HEK293 (cell line): Measurements from ENCODE around the gene CSMD2.
A peak's percentile ranks its signal among the peaks of the same experiment; 100 is the strongest.

ENCODE experiments used
- CTCF ChIA-PET: fragments of 350-600 bp; formaldehyde crosslinking; extraction: SDS; loops from one replicate; lab custom pipeline; 2021; ENCODE audit warnings: antibody characterized with exemption; lab: Yijun Ruan, JAX
- POLR2A ChIA-PET: fragments of 300-600 bp; formaldehyde crosslinking; extraction: SDS; loops from one replicate; lab custom pipeline; 2020; ENCODE audit warnings: antibody characterized with exemption, inconsistent platforms; lab: Yijun Ruan, JAX
- H3K27ac ChIP-seq: fragments of 200-500 bp; sonication (Bioruptor generic); 2 replicates; pipeline ENCODE4 v1.5.1; 2014; ENCODE audit warnings: low read depth, low read length, control low read depth, inconsistent platforms; ENCODE audit errors: extremely low read depth
- H3K36me3 ChIP-seq, 2 experiments: fragments of 200-500 bp in 1 of 2; sonication (Bioruptor generic) in 1 of 2; 1 replicate in 1 of 2; 2 replicates in 1 of 2; pipeline ENCODE4 v1.5.1; 2014 to 2017; ENCODE audit warnings: inconsistent platforms in 2 of 2, low read length in 2 of 2; ENCODE audit not compliant: control insufficient read depth in 2 of 2, insufficient read depth in 1 of 2
- H3K4me1 ChIP-seq: fragments of 200-500 bp; sonication (Bioruptor generic); 2 replicates; pipeline ENCODE4 v1.5.1; 2014; ENCODE audit warnings: mild to moderate bottlenecking, low read length, inconsistent platforms; ENCODE audit not compliant: control insufficient read depth, insufficient read depth
- H3K4me3 ChIP-seq: 2 replicates; pipeline ENCODE4 v1.5.1; 2011; ENCODE audit warnings: low read depth, mild to moderate bottlenecking, control low read depth, low read length, moderate library complexity
- H3K9me3 ChIP-seq: fragments of 200-500 bp; sonication (Bioruptor generic); 2 replicates; pipeline ENCODE4 v1.5.1; 2014; ENCODE audit warnings: low read depth, low read length, inconsistent platforms; ENCODE audit not compliant: control insufficient read depth, insufficient read depth
- BCL11A ChIP-seq: fragments of 450-650 bp; formaldehyde crosslinking; IDR thresholded peaks from 2 replicates; pipeline ENCODE4 v1.5.1; 2016; ENCODE audit warnings: low read depth, missing biosample characterization, missing genetic modification characterization
- HOXA7 ChIP-seq: sonication (generic); formaldehyde crosslinking; IDR thresholded peaks from 2 replicates; pipeline ENCODE4 v1.8.1; 2022; ENCODE audit warnings: missing genetic modification reagents, borderline replicate concordance
- HOXC10 ChIP-seq: sonication (generic); formaldehyde crosslinking; IDR thresholded peaks from 2 replicates; pipeline ENCODE4 v1.8.1; 2023; ENCODE audit warnings: mild to moderate bottlenecking, missing genetic modification reagents
- MYNN ChIP-seq: fragments of 450-650 bp; formaldehyde crosslinking; IDR thresholded peaks from 2 replicates; pipeline ENCODE4 v1.5.1; 2016; ENCODE audit warnings: missing biosample characterization, missing genetic modification characterization, borderline replicate concordance
- SCRT1 ChIP-seq: fragments of 450-650 bp; formaldehyde crosslinking; IDR thresholded peaks from 2 replicates; pipeline ENCODE4 v1.5.1; 2016; ENCODE audit warnings: missing biosample characterization, missing genetic modification characterization, borderline replicate concordance
- SCRT2 ChIP-seq: fragments of 450-650 bp; formaldehyde crosslinking; IDR thresholded peaks from 2 replicates; pipeline ENCODE4 v1.5.1; 2016; ENCODE audit warnings: missing biosample characterization, missing genetic modification characterization
- ZBTB1 ChIP-seq: fragments of 450-650 bp; formaldehyde crosslinking; IDR thresholded peaks from 2 replicates; pipeline ENCODE4 v1.5.1; 2016; ENCODE audit warnings: missing biosample characterization, missing genetic modification characterization
- ZBTB7A ChIP-seq: fragments of 450-650 bp; formaldehyde crosslinking; IDR thresholded peaks from 2 replicates; pipeline ENCODE4 v1.5.1; 2016; ENCODE audit warnings: low read depth, missing biosample characterization, missing genetic modification characterization
- ZNF146 ChIP-seq: fragments of 450-650 bp; formaldehyde crosslinking; IDR thresholded peaks from 2 replicates; pipeline ENCODE4 v1.5.1; 2016; ENCODE audit warnings: missing biosample characterization, missing genetic modification characterization
- ZNF211 ChIP-seq: fragments of 450-650 bp; formaldehyde crosslinking; IDR thresholded peaks from 2 replicates; pipeline ENCODE4 v1.5.1; 2016; ENCODE audit warnings: low read depth, missing biosample characterization, missing genetic modification characterization
- ZNF23 ChIP-seq: fragments of 450-650 bp; formaldehyde crosslinking; IDR thresholded peaks from 2 replicates; pipeline ENCODE4 v1.5.1; 2016; ENCODE audit warnings: missing biosample characterization, missing genetic modification characterization, borderline replicate concordance
- ZNF239 ChIP-seq: fragments of 450-650 bp; formaldehyde crosslinking; IDR thresholded peaks from 2 replicates; pipeline ENCODE4 v1.5.1; 2016; ENCODE audit warnings: missing biosample characterization, missing genetic modification characterization
- ZNF266 ChIP-seq: fragments of 450-650 bp; formaldehyde crosslinking; IDR thresholded peaks from 2 replicates; pipeline ENCODE4 v1.5.1; 2016; ENCODE audit warnings: missing biosample characterization, missing genetic modification characterization, low read depth
- ZNF311 ChIP-seq: fragments of 450-650 bp; formaldehyde crosslinking; IDR thresholded peaks from 2 replicates; pipeline ENCODE4 v1.5.1; 2017; ENCODE audit warnings: missing biosample characterization, missing genetic modification characterization, borderline replicate concordance
- ZNF324 ChIP-seq: fragments of 450-650 bp; formaldehyde crosslinking; IDR thresholded peaks from 2 replicates; pipeline ENCODE4 v1.5.1; 2016; ENCODE audit warnings: missing biosample characterization, missing genetic modification characterization
- ZNF514 ChIP-seq: fragments of 450-650 bp; formaldehyde crosslinking; IDR thresholded peaks from 2 replicates; pipeline ENCODE4 v1.5.1; 2016; ENCODE audit warnings: missing biosample characterization, missing genetic modification characterization
- ZNF548 ChIP-seq: fragments of 450-650 bp; formaldehyde crosslinking; IDR thresholded peaks from 2 replicates; pipeline ENCODE4 v1.5.1; 2016; ENCODE audit warnings: missing biosample characterization, missing genetic modification characterization
- ZNF558 ChIP-seq: fragments of 450-650 bp; formaldehyde crosslinking; IDR thresholded peaks from 2 replicates; pipeline ENCODE4 v1.5.1; 2016; ENCODE audit warnings: missing biosample characterization, missing genetic modification characterization
- ZNF600 ChIP-seq: fragments of 450-650 bp; formaldehyde crosslinking; IDR thresholded peaks from 2 replicates; pipeline ENCODE4 v1.5.1; 2016; ENCODE audit warnings: missing biosample characterization, missing genetic modification characterization
- ZNF843 ChIP-seq: fragments of 450-650 bp; formaldehyde crosslinking; IDR thresholded peaks from 2 replicates; pipeline ENCODE4 v1.5.1; 2016; ENCODE audit warnings: missing biosample characterization, missing genetic modification characterization
- ZSCAN23 ChIP-seq: fragments of 450-650 bp; formaldehyde crosslinking; IDR thresholded peaks from 2 replicates; pipeline ENCODE4 v1.5.1; 2016; ENCODE audit warnings: missing biosample characterization, missing genetic modification characterization

CSMD2 gene

GRCh38 chr1:33697816-33698215 is 467.2 kb downstream of the CSMD2 start:
- H3K27ac ChIP-seq, result no peak overlapping the region
- H3K9me3 ChIP-seq, result no peaks in the 10 kb centered on the region
- H3K36me3 ChIP-seq, result no peaks in the 10 kb centered on the region
- no peak for TF ChIP-seq ZNF211
- TF ChIP-seq HOXC10, result no peak
- TF ChIP-seq ZNF23 (tag by site-specific recombination), result no peak
- no peak for TF ChIP-seq ZNF239 (tag by site-specific recombination)
- TF ChIP-seq, all 188 proteins: peak for 0
- no peaks in the 10 kb centered on the region for H3K4me1 ChIP-seq
- ChIA-PET CTCF (no interaction called here), POLR2A (no interaction called here)
- H3K4me3 ChIP-seq, result no peak overlapping the region

- Histone ChIP-seq H3K4me3 (no peak overlapping the region), H3K9me3 (no peaks in the 10 kb centered on the region), H3K27ac (no peak overlapping the region), H3K36me3 (no peaks in the 10 kb centered on the region), H3K4me1 (no peaks in the 10 kb centered on the region)
- ChIA-PET CTCF (no interaction called here), POLR2A (no interaction called here)
- no peak for TF ChIP-seq MYNN (tag by site-specific recombination)
- no peak for TF ChIP-seq ZNF843 (tag by site-specific recombination)
- no peak for TF ChIP-seq ZNF146
- no peak for TF ChIP-seq ZNF266 (tag by site-specific recombination)
- no peak for TF ChIP-seq ZNF548 (tag by site-specific recombination)
- TF ChIP-seq BCL11A (tag by site-specific recombination), result no peak
- no peak for TF ChIP-seq ZNF324
- TF ChIP-seq HOXA7 (CRISPR knock-in tag), result no peak
- no peak for TF ChIP-seq SCRT1 (tag by site-specific recombination)
- no peak for TF ChIP-seq ZNF311 (tag by site-specific recombination)
- no peak for TF ChIP-seq ZNF514 (tag by site-specific recombination)
- TF ChIP-seq ZSCAN23 (tag by site-specific recombination), result no peak
- no peak for TF ChIP-seq ZBTB7A (tag by site-specific recombination)
- TF ChIP-seq ZBTB1 (tag by site-specific recombination), result no peak
- no peak for TF ChIP-seq ZNF558 (tag by site-specific recombination)
Measured at GRCh38 chr1:33696962-33697361, 468.1 kb downstream of the CSMD2 start.

- CTCF ChIA-PET, result interaction anchor here (0.7 kb wide), 1 partner anchor 35 kb away, joined by 3 read pairs; no protein-coding TSS in a partner anchor
- no peak overlapping the region for H3K27ac ChIP-seq
- no peaks in the 10 kb centered on the region for H3K36me3 ChIP-seq
- H3K9me3 ChIP-seq, result no peaks in the 10 kb centered on the region
- no peak overlapping the region for H3K4me3 ChIP-seq
- H3K4me1 ChIP-seq, result no peaks in the 10 kb centered on the region
- POLR2A ChIA-PET, result no interaction called here
- TF ChIP-seq ZNF600 (tag by site-specific recombination), result no peak
- TF ChIP-seq SCRT2, result peak; percentile 51; the same call in 1 of the 2 replicates
Measured at GRCh38 chr1:33696311-33696710, 468.7 kb downstream of the CSMD2 start.
